CD14-positive monocyte (primary cell): ENCODE data around the gene KLHL25. TPM values are rescaled to one million over a fixed set of nuclear protein-coding genes. Genes with fewer than 3 reads are reported as not detected.

Source experiments
- DNase-seq, 3 donors: peaks; one replicate each; pipeline ENCODE4 v3.0.0-alpha.2; 2011 to 2022
- H2AFZ ChIP-seq: 2 replicates; pipeline ENCODE4 v1.6.0; 2012; ENCODE audit warnings: mild to moderate bottlenecking, low read depth, low read length, inconsistent platforms; ENCODE audit not compliant: insufficient read depth, poor library complexity, severe bottlenecking
- H3K27ac ChIP-seq, 2 donors: 1 replicate in 1 of 2; 2 replicates in 1 of 2; pipeline ENCODE4 v1.5.1; 2012 to 2013; ENCODE audit warnings: low read length in 2 of 2, control low read depth in 1 of 2, inconsistent platforms in 1 of 2, low read depth in 1 of 2, mild to moderate bottlenecking in 1 of 2
- H3K27me3 ChIP-seq, 2 donors: one replicate each; pipeline versions ENCODE4 v1.6.0 to v1.6.1; 2011 to 2013; ENCODE audit warnings: low read length in 2 of 2; ENCODE audit not compliant: control insufficient read depth in 2 of 2, insufficient read depth in 2 of 2
- H3K36me3 ChIP-seq, 2 donors: replicated peaks in 1 of 2; 1 replicate in 1 of 2; 2 replicates in 1 of 2; pipeline versions ENCODE4 v1.5.1 to v1.6.1; 2012 to 2013; ENCODE audit warnings: low read length in 2 of 2, control low read depth in 1 of 2, inconsistent platforms in 1 of 2, mild to moderate bottlenecking in 1 of 2; ENCODE audit not compliant: insufficient read depth in 2 of 2, control insufficient read depth in 1 of 2
- H3K4me1 ChIP-seq, 2 donors: 1 replicate in 1 of 2; 2 replicates in 1 of 2; pipeline versions ENCODE4 v1.5.1 to v1.6.1; 2012 to 2013; ENCODE audit warnings: low read length in 2 of 2, control low read depth in 1 of 2, inconsistent platforms in 1 of 2, mild to moderate bottlenecking in 1 of 2, moderate library complexity in 1 of 2; ENCODE audit not compliant: insufficient read depth in 2 of 2, control insufficient read depth in 1 of 2
- H3K4me2 ChIP-seq: replicated peaks from 2 replicates; pipeline ENCODE3; 2012; ENCODE audit warnings: low read length, moderate library complexity, mild to moderate bottlenecking; ENCODE audit not compliant: poor library complexity, severe bottlenecking; ENCODE audit errors: extremely low read depth
- H3K4me3 ChIP-seq, 3 experiments: fragments of 200-600 bp in 1 of 3; sonication (generic) in 1 of 3; replicated peaks in 1 of 3; 1 replicate in 2 of 3; 2 replicates in 1 of 3; pipeline ENCODE4 v1.5.1; 2011 to 2013; ENCODE audit warnings: low read length in 3 of 3, mild to moderate bottlenecking in 3 of 3, control low read depth in 2 of 3, low read depth in 2 of 3, inconsistent platforms in 1 of 3, moderate library complexity in 1 of 3
- H3K79me2 ChIP-seq: 2 replicates; pipeline ENCODE4 v1.6.0; 2012; ENCODE audit warnings: mild to moderate bottlenecking, control low read depth, inconsistent platforms, low read length, moderate library complexity; ENCODE audit not compliant: insufficient read depth
- H3K9ac ChIP-seq: 2 replicates; pipeline ENCODE4 v1.6.0; 2017; ENCODE audit warnings: low read length, mild to moderate bottlenecking; ENCODE audit not compliant: insufficient read depth, poor library complexity, severe bottlenecking
- H3K9me3 ChIP-seq, 2 donors: replicated peaks in 1 of 2; 1 replicate in 1 of 2; 2 replicates in 1 of 2; pipeline versions ENCODE4 v1.5.1 to v1.6.1; 2012 to 2013; ENCODE audit warnings: low read length in 2 of 2, control low read depth in 1 of 2; ENCODE audit not compliant: control insufficient read depth in 1 of 2, insufficient read depth in 1 of 2
- H4K20me1 ChIP-seq: 2 replicates; pipeline ENCODE4 v1.6.0; 2012; ENCODE audit warnings: mild to moderate bottlenecking, low read length, control low read depth, moderate library complexity; ENCODE audit not compliant: insufficient read depth
- H3K27ac Mint-ChIP-seq, 7 donors: one replicate each; pipeline ENCODE4 v1.8.0; 2020; ENCODE audit warnings: mild to moderate bottlenecking in 7 of 7, mixed read lengths in 7 of 7, moderate library complexity in 6 of 7, inconsistent platforms in 2 of 7
- H3K27me3 Mint-ChIP-seq, 3 donors: one replicate each; pipeline ENCODE4 v1.8.0; 2021 to 2022; ENCODE audit warnings: low read depth in 3 of 3, mild to moderate bottlenecking in 3 of 3, mixed read lengths in 3 of 3, moderate library complexity in 3 of 3, inconsistent platforms in 1 of 3
- H3K36me3 Mint-ChIP-seq, 2 donors: one replicate each; pipeline ENCODE4 v1.8.0; 2020; ENCODE audit warnings: mixed read lengths in 2 of 2, inconsistent platforms in 1 of 2, mild to moderate bottlenecking in 1 of 2
- H3K4me1 Mint-ChIP-seq: one replicate; pipeline ENCODE4 v1.8.0; 2020; ENCODE audit warnings: mild to moderate bottlenecking, mixed read lengths
- H3K4me3 Mint-ChIP-seq, 2 donors: one replicate each; pipeline ENCODE4 v1.8.0; 2020; ENCODE audit warnings: mild to moderate bottlenecking in 2 of 2, mixed read lengths in 2 of 2, moderate library complexity in 1 of 2
- H3K9me3 Mint-ChIP-seq, 7 donors: one replicate each; pipeline ENCODE4 v1.8.0; 2020 to 2022; ENCODE audit warnings: mixed read lengths in 7 of 7, mild to moderate bottlenecking in 6 of 7, moderate library complexity in 6 of 7, inconsistent platforms in 2 of 7
- CTCF ChIP-seq: fragments of 200-600 bp; IDR thresholded peaks from one replicate; pipeline ENCODE4 v1.8.0; 2022; ENCODE audit warnings: antibody characterized with exemption, mild to moderate bottlenecking
- WGBS: methylation state at CpG from one replicate; pipeline ENCODE4 v1.1.5; 2013; ENCODE audit warnings: missing lambda C conversion rate; ENCODE audit not compliant: insufficient coverage; 5-methylcytosine and 5-hydroxymethylcytosine counted together
- intact Hi-C, 2 donors: fragments of 100-400 bp; cut with micrococcal nuclease; formaldehyde crosslinking; loops; one replicate each; pipeline versions ENCODE4 v1.15.0 to v1.15.1; 2023
- polyA plus RNA-seq, 3 donors: library from polyadenylated mRNA; depleted of rRNA in 1 of 3; unstranded in 2 of 3; stranded (reverse) in 1 of 3; fragments of 300-500 nt in 2 of 3; fragments of >200 nt in 1 of 3; fragmentation: Illumina TruSeq in 2 of 3; gene quantifications; 1 replicate in 2 of 3; 2 replicates in 1 of 3; pipeline ENCODE4 v1.2.3, GENCODE V29; 2012 to 2021

Gene KLHL25
- polyA plus RNA-seq, 3 donors, result 0.27 to 0.60 (median 0.40) TPM

GRCh38 chr15:85741662-85742061, 53.1 kb downstream of the KLHL25 start:
- H3K9me3 Mint-ChIP-seq, result peaks cover 0 to 2% (median 0%) of the 10 kb centered on the region in 7 donors
- Histone ChIP-seq H3K36me3 (peaks cover 96 to 100% of the 10 kb centered on the region in 2 donors), H3K4me1 (no peaks in the 10 kb centered on the region), H3K4me2 (no peak overlapping the region), H2AFZ (no peak overlapping the region), H3K27me3 (no peaks in the 10 kb centered on the region), H4K20me1 (peaks cover 100% of the 10 kb centered on the region), H3K79me2 (no peaks in the 10 kb centered on the region), H3K4me3 (no peak overlapping the region), H3K9me3 (no peaks in the 10 kb centered on the region), H3K9ac (no peak overlapping the region), H3K27ac (peak overlapping the region in 1 of 2 donors; percentile 49)
- no peak for DNase-seq
- H3K27ac Mint-ChIP-seq, result no peak overlapping the region
- intact Hi-C loops, result no loop called here
- peaks cover 87 to 98% of the 10 kb centered on the region in 2 donors for H3K36me3 Mint-ChIP-seq
- 100% methylated on average over 2 of the region's 11 CpGs for WGBS
- H3K27me3 Mint-ChIP-seq, result no peaks in the 10 kb centered on the region
- no peak overlapping the region for H3K4me3 Mint-ChIP-seq
- no peak for TF ChIP-seq CTCF
- H3K4me1 Mint-ChIP-seq, result no peaks in the 10 kb centered on the region

- H3K4me1 Mint-ChIP-seq, result no peaks in the 10 kb centered on the region
- no peak for DNase-seq
- no peaks in the 10 kb centered on the region for H3K27me3 Mint-ChIP-seq
- peaks cover 0 to 4% (median 0%) of the 10 kb centered on the region in 7 donors for H3K9me3 Mint-ChIP-seq
- H2AFZ ChIP-seq, result no peak overlapping the region
- H3K9ac ChIP-seq, result no peak overlapping the region
- no peaks in the 10 kb centered on the region for H3K4me1 ChIP-seq
- TF ChIP-seq CTCF, result no peak
- H3K27me3 ChIP-seq, result no peaks in the 10 kb centered on the region
- H3K4me3 ChIP-seq, result no peak overlapping the region
- peaks cover 87 to 98% of the 10 kb centered on the region in 2 donors for H3K36me3 Mint-ChIP-seq
- WGBS, result 95% methylated on average over 20 of the region's 20 CpGs
- peaks cover 100% of the 10 kb centered on the region for H4K20me1 ChIP-seq
- no peaks in the 10 kb centered on the region for H3K9me3 ChIP-seq
- no peak overlapping the region for H3K27ac ChIP-seq
- peak overlapping the region in 1 of 7 donors; percentile 15 for H3K27ac Mint-ChIP-seq
- no peak overlapping the region for H3K4me3 Mint-ChIP-seq
- H3K4me2 ChIP-seq, result no peak overlapping the region
- intact Hi-C loops, result no loop called here
- peaks cover 96 to 100% of the 10 kb centered on the region in 2 donors for H3K36me3 ChIP-seq
- H3K79me2 ChIP-seq, result peaks cover under 1% of the 10 kb centered on the region
These were observed 53.7 kb downstream of the KLHL25 start for GRCh38 chr15:85741021-85741421.
